HG03565 (cell line): ENCODE results near the gene IL23R.
A peak's percentile ranks its signal among the peaks of the same experiment; 100 is the strongest.
"Not testable (repeated sequence)": the region's sequence is repeated elsewhere in the genome, so short reads cannot be mapped to it uniquely, and the experiment has no call there.

Source experiments
- ATAC-seq: cut with Tn5 transposase; IDR thresholded peaks from one replicate; pipeline ENCODE4 v1.9.1; 2021; ENCODE audit warnings: mild to moderate bottlenecking, moderate library complexity; ENCODE audit not compliant: unreplicated experiment

The IL23R gene

DNA sequence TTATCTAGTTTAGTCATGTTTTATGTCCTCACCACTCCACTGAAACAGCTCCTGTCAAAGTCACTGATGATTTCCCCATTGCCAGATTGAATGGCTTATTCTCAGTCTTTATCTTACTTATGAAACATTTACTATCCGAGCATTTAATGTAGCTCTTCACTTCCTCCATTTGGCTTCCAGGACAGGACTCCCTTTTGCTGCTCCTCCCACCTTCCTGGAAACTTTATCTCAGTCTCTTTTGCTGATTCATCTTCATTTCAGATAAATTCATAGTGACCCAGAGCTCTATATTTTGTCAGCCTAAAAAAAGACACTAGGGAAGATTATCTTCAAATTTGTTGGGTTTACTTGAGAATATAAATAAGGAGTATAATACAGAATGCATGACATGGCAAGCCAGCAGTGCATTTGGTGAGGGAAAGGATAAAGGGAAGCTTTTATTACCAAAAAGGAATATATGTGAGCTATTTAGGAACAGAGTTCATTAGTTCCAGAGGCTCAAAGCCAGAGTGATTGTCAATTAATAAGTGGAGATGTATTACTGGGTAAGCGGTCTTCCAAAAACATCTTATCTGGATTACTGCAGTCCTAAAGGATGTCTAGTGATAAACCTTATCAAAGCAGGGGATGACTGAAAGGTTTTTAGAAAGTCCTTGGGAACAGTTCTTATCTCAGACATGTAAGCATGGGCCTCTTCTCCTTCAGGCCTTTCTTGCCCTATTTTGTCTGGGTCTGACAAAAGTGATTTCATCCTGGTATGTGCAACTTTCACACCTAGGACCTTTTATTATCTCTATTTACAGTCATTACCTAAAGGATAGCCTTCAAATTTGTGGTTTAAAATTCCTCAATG, 25.6 kb downstream of the IL23R start:
- no peak for ATAC-seq

DNA sequence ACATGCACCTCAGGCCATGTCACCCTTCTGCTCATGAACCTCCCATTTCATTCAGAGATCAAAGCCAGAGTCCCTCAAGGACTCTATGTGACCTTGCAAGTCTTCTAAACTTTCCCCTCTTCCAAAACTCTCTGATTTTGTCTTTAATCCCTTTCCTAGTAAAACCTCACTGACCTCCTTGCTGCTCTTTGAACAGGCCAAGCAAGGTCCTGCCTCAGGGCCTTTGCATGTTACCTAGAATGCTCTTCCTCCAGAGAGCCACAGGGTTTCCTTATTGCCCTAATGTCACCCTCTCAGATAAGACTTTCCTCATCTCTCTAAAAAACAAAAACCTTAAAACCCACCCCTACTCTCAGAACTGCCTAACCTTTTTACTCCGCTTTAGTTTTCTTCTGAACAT, 26.6 kb downstream of the IL23R start:
- no peak for ATAC-seq

GRCh38 chr1:67193704-67194103, 27.4 kb downstream of the IL23R start:
- ATAC-seq = no peak

DNA sequence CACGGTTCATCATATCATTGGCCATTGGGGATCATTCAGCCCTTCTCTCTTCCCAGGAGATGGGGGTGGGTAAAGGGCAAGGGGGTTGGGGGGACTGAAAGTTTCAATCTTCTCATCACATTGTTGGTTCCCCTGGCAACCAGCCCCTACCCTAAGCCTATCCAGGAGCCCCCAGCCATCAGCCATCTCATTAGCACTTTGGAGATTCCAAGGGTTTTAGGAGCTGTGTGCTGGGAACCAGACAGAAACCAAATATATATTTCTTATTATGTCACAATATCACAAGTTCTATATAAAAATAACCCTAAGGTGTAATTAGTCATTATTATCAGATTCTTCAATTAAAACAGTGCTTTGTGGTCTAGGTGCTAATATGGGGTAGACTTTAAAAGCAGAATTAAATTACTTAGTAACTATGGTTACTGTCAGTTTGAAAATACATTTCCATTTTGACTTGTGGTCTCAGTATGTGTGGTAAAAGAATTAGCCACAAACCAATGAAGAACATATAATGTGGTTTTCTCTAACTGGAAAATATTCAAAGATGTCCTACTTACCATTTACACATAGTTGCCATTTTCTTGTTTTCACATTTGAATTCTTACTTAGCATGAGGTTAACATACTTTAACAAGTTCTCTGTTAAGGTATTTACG, 28.1 kb downstream of the IL23R start:
- peak; percentile 73 for ATAC-seq

GRCh38 chr1:67200755-67201154, 34.5 kb downstream of the IL23R start:
- ATAC-seq = no peak

DNA sequence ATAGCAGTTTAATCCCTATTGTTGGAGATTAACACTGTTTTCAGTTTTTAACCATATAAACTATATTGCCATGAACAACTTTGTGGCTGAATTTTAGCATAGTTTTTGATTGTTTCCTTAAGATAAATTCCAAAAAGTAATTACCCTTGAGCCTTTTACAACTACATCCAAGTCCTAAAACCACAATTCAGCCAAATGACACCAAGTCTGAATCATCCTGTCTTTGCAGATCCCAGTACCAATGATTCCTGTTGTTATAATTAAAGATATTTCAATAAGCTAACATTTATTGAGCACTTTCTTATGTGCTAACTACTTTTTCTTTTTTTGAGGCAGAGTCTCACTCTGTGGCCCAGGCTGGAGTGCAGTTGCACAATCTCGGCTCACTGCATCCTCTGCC, 35.6 kb downstream of the IL23R start:
- no peak for ATAC-seq

- no peak for ATAC-seq
Observed at GRCh38 chr1:67204298-67204980, 38.2 kb downstream of the IL23R start.

DNA sequence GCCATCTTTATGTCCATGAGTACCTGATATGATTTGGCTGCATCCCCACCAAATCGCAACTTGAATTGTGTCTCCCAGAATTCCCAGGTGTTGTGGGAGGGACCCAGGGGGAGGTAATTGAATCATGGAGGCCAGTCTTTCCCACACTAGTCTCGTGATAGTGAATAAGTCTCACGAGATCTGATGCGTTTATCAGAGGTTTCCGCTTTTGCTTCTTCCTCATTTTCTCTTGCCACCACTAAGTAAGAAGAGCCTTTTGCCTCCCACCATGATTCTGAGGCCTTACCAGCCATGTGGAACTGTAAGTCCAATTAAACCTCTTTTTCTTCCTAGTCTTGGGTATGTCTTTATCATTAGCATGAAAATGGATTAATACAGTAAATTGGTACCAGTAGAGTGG, 41.1 kb downstream of the IL23R start:
- not testable (repeated sequence) for ATAC-seq

GRCh38 chr1:67208217-67208616, 42.0 kb downstream of the IL23R start:
- no peak for ATAC-seq

- ATAC-seq = no peak
Observed at GRCh38 chr1:67209521-67209920, 43.3 kb downstream of the IL23R start.

- no peak for ATAC-seq
Observed at GRCh38 chr1:67211589-67212563, 45.6 kb downstream of the IL23R start.

- ATAC-seq = no peak
Observed at GRCh38 chr1:67213164-67213563, 46.9 kb downstream of the IL23R start.

GRCh38 chr1:67213948-67214347, 47.7 kb downstream of the IL23R start:
- no peak for ATAC-seq

GRCh38 chr1:67214420-67215174, 48.3 kb downstream of the IL23R start:
- ATAC-seq = peak; percentile 60

DNA sequence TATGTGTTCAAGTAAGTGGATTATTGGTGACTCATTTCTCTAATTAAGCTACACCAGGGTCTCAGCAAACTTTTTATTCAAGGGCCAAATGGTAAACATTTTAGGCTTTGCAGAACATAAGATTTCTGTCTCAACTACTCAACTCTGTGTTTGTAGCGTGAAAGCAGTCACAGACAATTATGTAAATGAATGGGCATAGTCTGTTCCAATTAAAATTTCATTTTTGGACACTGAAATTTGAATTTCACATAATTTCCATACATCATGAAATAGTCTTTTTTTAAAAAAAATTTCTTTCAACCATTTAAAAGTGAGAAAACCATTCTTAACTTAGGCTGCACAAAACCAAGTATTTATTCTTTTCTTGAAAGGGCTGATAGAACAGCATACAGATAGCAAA, 50.1 kb downstream of the IL23R start:
- no peak for ATAC-seq

GRCh38 chr1:67217417-67217816, 51.2 kb downstream of the IL23R start:
- ATAC-seq = no peak

GRCh38 chr1:67217938-67218337, 51.7 kb downstream of the IL23R start:
- no peak for ATAC-seq

DNA sequence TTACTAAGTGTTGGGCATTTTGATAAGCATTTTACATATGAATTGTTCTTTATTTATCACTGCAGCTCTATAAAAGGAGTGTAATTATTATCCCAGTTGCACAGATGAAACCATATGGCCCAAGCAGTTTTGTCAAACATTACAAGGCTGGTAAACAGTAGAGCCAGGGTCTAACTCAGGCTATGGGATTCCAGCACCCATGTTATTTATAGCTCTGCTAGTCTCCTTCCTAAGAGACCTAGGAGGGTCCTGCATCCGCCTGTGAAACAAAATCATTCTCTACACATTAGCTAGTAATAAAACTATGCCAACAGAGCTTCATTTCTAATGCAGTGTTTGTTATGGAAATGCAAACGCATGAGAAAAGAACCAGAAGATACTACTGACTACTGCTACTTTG, 58.6 kb downstream of the IL23R start:
- ATAC-seq = no peak

- no peak for ATAC-seq
Observed at GRCh38 chr1:67226688-67227087, 60.4 kb downstream of the IL23R start.

DNA sequence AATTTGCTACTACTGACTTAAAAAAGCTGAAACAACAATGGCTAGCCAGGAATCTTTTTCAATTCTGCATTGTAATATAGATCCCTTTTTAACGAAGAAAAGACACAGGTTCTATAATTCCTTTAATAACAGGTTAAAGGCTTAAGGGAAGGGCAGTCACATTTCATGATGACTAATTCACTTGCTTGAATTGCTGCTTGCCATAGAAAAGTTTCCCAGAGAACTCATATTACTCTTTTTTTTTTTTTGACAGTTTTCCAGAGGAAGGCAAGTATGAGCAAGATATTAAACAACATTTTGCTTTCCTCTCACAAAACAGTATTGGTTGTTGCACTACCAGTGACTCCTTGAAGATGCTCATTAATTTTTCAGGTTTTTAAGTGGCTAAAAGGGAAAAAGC, 60.9 kb downstream of the IL23R start:
- no peak for ATAC-seq
